OCI-LY7 (cell line): Measurements from ENCODE around the gene IQCB1.

Experiments used
- EZH2phosphoT487 ChIP-seq: fragments of 200-600 bp; sonication (generic); IDR thresholded peaks from 2 replicates; pipeline ENCODE4 v1.6.1; 2018; ENCODE audit warnings: low read depth, borderline replicate concordance, mild to moderate bottlenecking, mixed run types, antibody characterized with exemption, low read length, moderate library complexity, mixed read lengths
- TF ChIP-seq, protein P1 (sequence below): fragments of 200-600 bp; sonication (generic); conservative IDR thresholded peaks from 2 replicates; pipeline ENCODE4 v1.5.1; 2014; ENCODE audit warnings: mild to moderate bottlenecking, antibody characterized with exemption, low read length, moderate library complexity, mixed read lengths

DNA sequence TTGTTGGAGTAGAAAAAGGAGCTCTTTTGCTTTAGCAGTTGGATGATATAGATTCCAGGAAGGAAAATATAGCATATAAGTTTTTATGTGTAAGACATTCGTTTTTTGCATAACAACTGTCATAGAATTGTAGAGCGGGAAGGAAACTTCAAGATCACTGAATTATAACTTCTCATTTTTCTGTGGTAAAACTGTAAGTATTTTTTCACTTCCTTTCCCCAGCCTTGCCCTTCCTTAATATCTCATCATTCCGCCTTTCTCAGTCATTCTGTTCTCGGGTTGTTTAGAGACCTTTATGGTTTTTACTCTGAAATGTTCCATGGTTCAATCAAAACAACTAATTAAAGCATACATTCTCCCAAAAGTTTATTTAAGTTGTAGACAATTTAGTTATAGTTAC lies 1.2 kb upstream of the IQCB1 start:
- TF ChIP-seq, protein P1, sequence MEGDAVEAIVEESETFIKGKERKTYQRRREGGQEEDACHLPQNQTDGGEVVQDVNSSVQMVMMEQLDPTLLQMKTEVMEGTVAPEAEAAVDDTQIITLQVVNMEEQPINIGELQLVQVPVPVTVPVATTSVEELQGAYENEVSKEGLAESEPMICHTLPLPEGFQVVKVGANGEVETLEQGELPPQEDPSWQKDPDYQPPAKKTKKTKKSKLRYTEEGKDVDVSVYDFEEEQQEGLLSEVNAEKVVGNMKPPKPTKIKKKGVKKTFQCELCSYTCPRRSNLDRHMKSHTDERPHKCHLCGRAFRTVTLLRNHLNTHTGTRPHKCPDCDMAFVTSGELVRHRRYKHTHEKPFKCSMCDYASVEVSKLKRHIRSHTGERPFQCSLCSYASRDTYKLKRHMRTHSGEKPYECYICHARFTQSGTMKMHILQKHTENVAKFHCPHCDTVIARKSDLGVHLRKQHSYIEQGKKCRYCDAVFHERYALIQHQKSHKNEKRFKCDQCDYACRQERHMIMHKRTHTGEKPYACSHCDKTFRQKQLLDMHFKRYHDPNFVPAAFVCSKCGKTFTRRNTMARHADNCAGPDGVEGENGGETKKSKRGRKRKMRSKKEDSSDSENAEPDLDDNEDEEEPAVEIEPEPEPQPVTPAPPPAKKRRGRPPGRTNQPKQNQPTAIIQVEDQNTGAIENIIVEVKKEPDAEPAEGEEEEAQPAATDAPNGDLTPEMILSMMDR: no peak
- TF ChIP-seq EZH2phosphoT487: no peak
